Duodenal mucosa (tissue), 2 donors: Measurements from ENCODE around the gene SPRR2A.
"Not testable (repeated sequence)": the region's sequence is repeated elsewhere in the genome, so short reads cannot be mapped to it uniquely, and the experiment has no call there.

Source experiments
- H3K27ac ChIP-seq: one replicate; pipeline ENCODE4 v1.7.0; 2013; ENCODE audit warnings: low read depth, low read length
- H3K27me3 ChIP-seq, 2 donors: one replicate each; pipeline ENCODE4 v1.7.0; 2013; ENCODE audit warnings: low read length in 2 of 2, control low read depth in 1 of 2; ENCODE audit not compliant: insufficient read depth in 2 of 2, control insufficient read depth in 1 of 2
- H3K36me3 ChIP-seq, 2 donors: one replicate each; pipeline ENCODE4 v1.7.0; 2013; ENCODE audit warnings: low read length in 2 of 2, control low read depth in 1 of 2; ENCODE audit not compliant: insufficient read depth in 2 of 2, control insufficient read depth in 1 of 2
- H3K4me1 ChIP-seq, 2 donors: one replicate each; pipeline ENCODE4 v1.7.0; 2013; ENCODE audit warnings: low read length in 2 of 2, control low read depth in 1 of 2; ENCODE audit not compliant: insufficient read depth in 2 of 2, control insufficient read depth in 1 of 2
- H3K4me3 ChIP-seq, 2 donors: one replicate each; pipeline ENCODE4 v1.7.0; 2013; ENCODE audit warnings: low read length in 2 of 2, low read depth in 1 of 2
- H3K9ac ChIP-seq, 2 donors: one replicate each; pipeline ENCODE4 v1.7.0; 2013; ENCODE audit warnings: low read length in 2 of 2, low read depth in 1 of 2
- H3K9me3 ChIP-seq, 2 donors: one replicate each; pipeline ENCODE4 v1.7.0; 2013; ENCODE audit warnings: low read length in 2 of 2, control low read depth in 1 of 2; ENCODE audit not compliant: control insufficient read depth in 1 of 2

SPRR2A gene

GRCh38 chr1:153025797-153026196 is 31.5 kb downstream of the SPRR2A start:
- H3K4me3 ChIP-seq = no peak overlapping the region
- no peak overlapping the region for H3K27ac ChIP-seq
- H3K36me3 ChIP-seq = no peaks in the 10 kb centered on the region
- H3K4me1 ChIP-seq = no peaks in the 10 kb centered on the region
- no peaks in the 10 kb centered on the region for H3K9me3 ChIP-seq
- H3K27me3 ChIP-seq = no peaks in the 10 kb centered on the region
- no peak overlapping the region for H3K9ac ChIP-seq

- H3K27me3 ChIP-seq = no peaks in the 10 kb centered on the region
- no peaks in the 10 kb centered on the region for H3K36me3 ChIP-seq
- no peak overlapping the region for H3K9ac ChIP-seq
- H3K9me3 ChIP-seq = no peaks in the 10 kb centered on the region
- no peaks in the 10 kb centered on the region for H3K4me1 ChIP-seq
- H3K27ac ChIP-seq = no peak overlapping the region
- H3K4me3 ChIP-seq = no peak overlapping the region
Observed at GRCh38 chr1:153024413-153024812, 32.9 kb downstream of the SPRR2A start.

- Histone ChIP-seq H3K4me3 (no peak overlapping the region), H3K27me3 (no peaks in the 10 kb centered on the region), H3K36me3 (no peaks in the 10 kb centered on the region), H3K9me3 (no peaks in the 10 kb centered on the region), H3K27ac (no peak overlapping the region), H3K9ac (no peak overlapping the region), H3K4me1 (no peaks in the 10 kb centered on the region)
Observed at GRCh38 chr1:153023109-153023508, 34.2 kb downstream of the SPRR2A start.

GRCh38 chr1:153022340-153022739 is 35.0 kb downstream of the SPRR2A start:
- H3K27me3 ChIP-seq, H3K9ac ChIP-seq, H3K36me3 ChIP-seq, H3K4me1 ChIP-seq, H3K27ac ChIP-seq, H3K4me3 ChIP-seq, H3K9me3 ChIP-seq: not testable (repeated sequence)

GRCh38 chr1:153021829-153022228 is 35.5 kb downstream of the SPRR2A start:
- H3K4me3 ChIP-seq, H3K27me3 ChIP-seq, H3K36me3 ChIP-seq, H3K4me1 ChIP-seq, H3K9ac ChIP-seq, H3K9me3 ChIP-seq, H3K27ac ChIP-seq: not testable (repeated sequence)

- H3K4me1 ChIP-seq, H3K9ac ChIP-seq, H3K4me3 ChIP-seq, H3K36me3 ChIP-seq, H3K9me3 ChIP-seq, H3K27ac ChIP-seq, H3K27me3 ChIP-seq: not testable (repeated sequence)
Observed at GRCh38 chr1:153011235-153011758, 46.0 kb downstream of the SPRR2A start.
